GM10248 (cell line): ENCODE data around the gene C11orf91.

Experiments
- CTCF ChIA-PET: fragments of 300-600 bp; sonication (Branson Sonifier 250); formaldehyde crosslinking; extraction: SDS; loops from one replicate; lab custom pipeline; 2021; ENCODE audit warnings: antibody characterized with exemption; lab: Yijun Ruan, JAX
- POLR2A ChIA-PET: fragments of 350-650 bp; sonication (Branson Sonifier 250); formaldehyde crosslinking; extraction: SDS; loops from one replicate; lab custom pipeline; 2020; ENCODE audit warnings: antibody characterized with exemption; lab: Yijun Ruan, JAX
- DNase-seq: peaks from one replicate; pipeline ENCODE4 v3.0.0; 2012; ENCODE audit errors: extremely low spot score
- CTCF ChIP-seq: IDR thresholded peaks from 2 replicates; pipeline ENCODE4 v1.5.1; 2012; ENCODE audit warnings: mild to moderate bottlenecking, low read depth; ENCODE audit errors: extremely low read depth, missing control alignments, control extremely low read depth

Gene C11orf91

GRCh38 chr11:33706546-33706945, 5.9 kb upstream of the C11orf91 start:
- no peak for TF ChIP-seq CTCF
- POLR2A ChIA-PET: no interaction called here
- CTCF ChIA-PET: interaction anchor here (0.9 to 2.8 kb wide), 6 partner anchors 10 to 36 kb away, joined by 3 to 17 read pairs (median 6); partner anchors contain the start of gene CD59
- DNase-seq: no peak

GRCh38 chr11:33704240-33705002, 3.8 kb upstream of the C11orf91 start:
- ChIA-PET CTCF (interaction anchor here (1.6 to 5.4 kb wide), 3 partner anchors 10 to 38 kb away, joined by 6 to 36 read pairs (median 17); no protein-coding TSS in a partner anchor), POLR2A (no interaction called here)
- no peak for TF ChIP-seq CTCF

GRCh38 chr11:33703788-33704187, 3.2 kb upstream of the C11orf91 start:
- no peak for DNase-seq
- ChIA-PET POLR2A (no interaction called here), CTCF (interaction anchor here (2.8 to 5.4 kb wide), 2 partner anchors 13 to 38 kb away, joined by 17 to 36 read pairs; no protein-coding TSS in a partner anchor)
- no peak for TF ChIP-seq CTCF

More at GRCh38 chr11:33704240-33705002, 3.8 kb upstream of the C11orf91 start:
- no peak for DNase-seq

GRCh38 chr11:33703234-33703633, 2.6 kb upstream of the C11orf91 start:
- CTCF ChIA-PET: interaction anchor here (5.4 kb wide), 1 partner anchor 14 kb away, joined by 36 read pairs; no protein-coding TSS in a partner anchor
- POLR2A ChIA-PET: no interaction called here
- no peak for DNase-seq
- no peak for TF ChIP-seq CTCF

- POLR2A ChIA-PET: no interaction called here
- TF ChIP-seq CTCF: no peak
- CTCF ChIA-PET: interaction anchor here (0.6 to 5.4 kb wide), 7 partner anchors 9 to 347 kb away, joined by 3 to 36 read pairs (median 9); no protein-coding TSS in a partner anchor
- no peak for DNase-seq
Measured at GRCh38 chr11:33701302-33702230, 940 bp upstream of the C11orf91 start.

DNA sequence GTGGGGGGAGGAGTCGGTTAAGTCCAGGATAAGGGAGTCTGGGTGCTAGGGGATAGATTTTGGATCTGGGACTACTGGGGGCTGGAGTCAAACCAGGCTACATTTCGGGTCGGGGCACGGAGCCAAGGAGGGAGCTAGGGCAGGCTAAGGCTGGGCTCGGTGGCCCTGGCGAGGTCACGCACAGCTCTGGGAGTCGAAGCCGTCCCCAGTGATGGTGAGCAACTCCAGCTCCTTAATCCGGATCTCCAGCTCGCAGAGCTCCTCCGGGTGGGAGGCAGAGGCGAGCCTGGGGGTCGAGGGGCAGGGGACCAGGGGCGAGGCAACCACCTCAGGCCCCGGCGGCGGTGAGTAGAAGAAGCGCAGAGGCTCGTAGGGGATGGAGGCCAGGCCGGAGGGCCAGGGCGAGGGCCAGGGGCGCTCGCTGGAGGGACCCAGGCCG, 544 bp downstream of the C11orf91 start:
- ChIA-PET CTCF (interaction anchor here (1.0 to 3.7 kb wide), 6 partner anchors 12 to 337 kb away, joined by 3 to 17 read pairs (median 4); no protein-coding TSS in a partner anchor), POLR2A (interaction anchor here (0.6 to 1.0 kb wide), 2 partner anchors 11 to 13 kb away, joined by 3 to 4 read pairs; no protein-coding TSS in a partner anchor)
- no peak for TF ChIP-seq CTCF

More for the DNA sequence above, 544 bp downstream of the C11orf91 start:
- DNase-seq: no peak
